Measurements from ENCODE around the gene CFAP251. TPM values are rescaled to one million over a fixed set of nuclear protein-coding genes. Genes with fewer than 3 reads are reported as not detected.

The CFAP251 gene
- total and polyA plus RNA-seq, 10 of the 15 experiments (the other 5 are each of a cell fraction or from before 2014, with no cell fraction given), result 0.10 to 0.97 (median 0.64) TPM

GRCh38 chr12:121964813-121965643 is 46.6 kb downstream of the CFAP251 start:
- Histone ChIP-seq H3K36me3 (ENCODE audit: control insufficient read depth in 2 of 2, insufficient read depth in 2 of 2, low read length in 1 of 2) (no peaks in the 10 kb centered on the region), H2AFZ (ENCODE audit: control insufficient read depth, low read depth, low read length) (no peak overlapping the region), H3K9me3 (replicated peaks; ENCODE audit: control insufficient read depth, insufficient read depth, low read length) (no peaks in the 10 kb centered on the region), H3K4me1 (ENCODE audit: control insufficient read depth, insufficient read depth, low read length) (peaks cover 4% of the 10 kb centered on the region), H4K20me1 (ENCODE audit: control insufficient read depth, insufficient read depth) (no peaks in the 10 kb centered on the region), H3K79me2 (ENCODE audit: control insufficient read depth, insufficient read depth, low read length) (no peaks in the 10 kb centered on the region), H3K9ac (ENCODE audit: control insufficient read depth, insufficient read depth, low read length) (no peak overlapping the region), H3K27ac (ENCODE audit: control insufficient read depth, insufficient read depth) (no peak overlapping the region), H3K27me3 (replicated peaks in 1 of 2; ENCODE audit: control insufficient read depth in 2 of 2, insufficient read depth in 2 of 2, low read length in 1 of 2) (no peaks in the 10 kb centered on the region; a peak in 1 of 4 replicates), H3K4me3 (no peak overlapping the region), H3K4me2 (ENCODE audit: control insufficient read depth, insufficient read depth) (no peak overlapping the region)
- ChIA-PET CTCF (interaction anchor here (0.6 to 1.0 kb wide), 3 partner anchors 10 to 91 kb away, joined by 3 read pairs; partner anchors contain the start of gene CFAP251), POLR2A (no interaction called here), SMC1A (ENCODE audit: uncharacterized antibody, unreplicated experiment) (interaction anchor here (1.0 to 1.1 kb wide), 2 partner anchors 9 to 18 kb away, joined by 3 to 4 read pairs; no protein-coding TSS in a partner anchor), RAD21 (ENCODE audit: unreplicated experiment) (no interaction called here)
- BruUV-seq (replicated peaks), result no TSS peak
- DNase-seq (ENCODE audit: low read depth, low spot score) (no peak), FAIRE-seq (no peak), ATAC-seq (no peak)
- TF ChIP-seq E2F4 (IDR thresholded peaks at IDR 0.05; ENCODE audit: low read depth, low read length) (no peak), E2F8 (IDR thresholded peaks at IDR 0.05; ENCODE audit: low read depth, partially characterized antibody) (no peak), JUND (IDR thresholded peaks at IDR 0.05; ENCODE audit: low read depth, low read length) (no peak), MTA3 (IDR thresholded peaks at IDR 0.05; ENCODE audit: borderline replicate concordance, low read length) (no peak), TCF3 (IDR thresholded peaks at IDR 0.05; ENCODE audit: borderline replicate concordance, insufficient read depth, low read depth, low read length) (no peak)
- in situ Hi-C loops (cut with MboI) (no loop called here), intact Hi-C loops (cut with micrococcal nuclease; ENCODE audit: unreplicated experiment) (no loop called here)
- WGBS (ENCODE audit: insufficient coverage, insufficient replicate concordance, low lambda C conversion rate, missing lambda C conversion rate), result 57% methylated on average over 9 of the region's 9 CpGs

Data from GM12878 (cell line).